ENCODE measurements around the gene SKA1. TPM values are rescaled to one million over a fixed set of nuclear protein-coding genes. Genes with fewer than 3 reads are reported as not detected.

The SKA1 gene
- polyA plus RNA-seq, 2 of the 4 experiments (the other 2 are of a cell fraction), result 12.5 to 24.3 TPM

- no peak for TF ChIP-seq TFCP2L1 (CRISPR knock-in tag; IDR thresholded peaks at IDR 0.05)
- TF ChIP-seq ATOH8 (CRISPR knock-in tag; IDR thresholded peaks at IDR 0.05; ENCODE audit: low read depth), result no peak
- TF ChIP-seq HOXA7 (CRISPR knock-in tag; IDR thresholded peaks at IDR 0.05), result no peak
- FAIRE-seq (no peak), ATAC-seq (no peak), DNase-seq (ENCODE audit: low read depth in 1 of 2, low spot score in 1 of 2) (no peak)
- WGBS (ENCODE audit: missing lambda C conversion rate), result 11% methylated on average over 2 of the region's 2 CpGs
- no peak overlapping the region for H3K4me3 ChIP-seq
- ChIA-PET CTCF (interaction anchor here (1.4 kb wide), 1 partner anchor 19 kb away, joined by 3 read pairs; no protein-coding TSS in a partner anchor), POLR2A (no interaction called here)
- no peak overlapping the region for H3K4me2 ChIP-seq
- no peak overlapping the region for H3K27ac ChIP-seq
- H3K4me1 ChIP-seq, result no peaks in the 10 kb centered on the region
- no peaks in the 10 kb centered on the region for H3K9me3 ChIP-seq
These were observed 36.7 kb upstream of the SKA1 start for GRCh38 chr18:50338122-50338521.

- CTCF ChIA-PET, result interaction anchor here (1.4 to 1.5 kb wide), 2 partner anchors 19 to 51 kb away, joined by 3 read pairs; no protein-coding TSS in a partner anchor
- no peak for FAIRE-seq
These were observed 36.1 kb upstream of the SKA1 start for GRCh38 chr18:50338715-50339114.

GRCh38 chr18:50340078-50340477 lies 34.8 kb upstream of the SKA1 start:
- Histone ChIP-seq H3K4me2 (no peak overlapping the region), H3K9me3 (no peaks in the 10 kb centered on the region), H3K27ac (no peak overlapping the region), H3K4me1 (no peaks in the 10 kb centered on the region), H3K4me3 (no peak overlapping the region)
- ATAC-seq (no peak), DNase-seq (ENCODE audit: low read depth in 1 of 2, low spot score in 1 of 2) (no peak), FAIRE-seq (no peak)
- ChIA-PET POLR2A (interaction anchor here (0.6 kb wide), 1 partner anchor 45 kb away, joined by 4 read pairs; no protein-coding TSS in a partner anchor), CTCF (interaction anchor here (1.5 to 2.3 kb wide), 3 partner anchors 17 to 136 kb away, joined by 3 to 11 read pairs (median 4); no protein-coding TSS in a partner anchor)
- TF ChIP-seq HDAC2 (IDR thresholded peaks at IDR 0.05) (no peak), KDM1A (IDR thresholded peaks at IDR 0.05; ENCODE audit: low read depth) (no peak)
- 70% methylated on average over 24 of the region's 24 CpGs for WGBS (ENCODE audit: missing lambda C conversion rate)

More at GRCh38 chr18:50338715-50339114, 36.1 kb upstream of the SKA1 start:
- no peak for DNase-seq (ENCODE audit: low read depth in 1 of 2, low spot score in 1 of 2)
- H3K9me3 ChIP-seq, result no peaks in the 10 kb centered on the region
- TF ChIP-seq CHD2 (IDR thresholded peaks at IDR 0.05; ENCODE audit: low read length, partially characterized antibody) (no peak), GATA3 (IDR thresholded peaks at IDR 0.05; ENCODE audit: borderline replicate concordance) (no peak), TP53 (CRISPR knock-in tag; IDR thresholded peaks at IDR 0.05) (no peak), ELK1 (IDR thresholded peaks at IDR 0.05; ENCODE audit: low read depth, low read length) (no peak), ZSCAN20 (CRISPR knock-in tag; IDR thresholded peaks at IDR 0.05) (no peak), CEBPB (IDR thresholded peaks at IDR 0.05) (no peak), MYC (IDR thresholded peaks at IDR 0.05; ENCODE audit: borderline replicate concordance, low read length) (no peak)
- no peaks in the 10 kb centered on the region for H3K4me1 ChIP-seq
- no peak for ATAC-seq
- H3K27ac ChIP-seq, result no peak overlapping the region
- H3K4me2 ChIP-seq, result no peak overlapping the region
- H3K4me3 ChIP-seq, result no peak overlapping the region
- 6% methylated on average over 2 of the region's 2 CpGs for WGBS (ENCODE audit: missing lambda C conversion rate)
- POLR2A ChIA-PET, result no interaction called here

GRCh38 chr18:50341443-50341842 lies 33.4 kb upstream of the SKA1 start:
- Histone ChIP-seq H3K4me2 (no peak overlapping the region), H3K27ac (no peak overlapping the region), H3K9me3 (no peaks in the 10 kb centered on the region), H3K4me1 (no peaks in the 10 kb centered on the region), H3K4me3 (no peak overlapping the region)
- TF ChIP-seq CHD4 (IDR thresholded peaks at IDR 0.05; ENCODE audit: borderline replicate concordance) (no peak), ZSCAN20 (CRISPR knock-in tag; IDR thresholded peaks at IDR 0.05) (no peak), JUN (IDR thresholded peaks at IDR 0.05) (no peak), GATA3 (IDR thresholded peaks at IDR 0.05; ENCODE audit: borderline replicate concordance) (no peak), RAD21 (conservative IDR thresholded peaks at IDR 0.05 in 1 of 2, IDR thresholded peaks at IDR 0.05 in 1 of 2) (no peak), ZC3H11A (IDR thresholded peaks at IDR 0.05) (no peak), TFCP2L1 (CRISPR knock-in tag; IDR thresholded peaks at IDR 0.05) (no peak), FOSB (CRISPR knock-in tag; IDR thresholded peaks at IDR 0.05) (no peak), PHF8 (IDR thresholded peaks at IDR 0.05; ENCODE audit: borderline replicate concordance, low read depth) (no peak), REST (IDR thresholded peaks at IDR 0.05) (no peak), HOXB13 (CRISPR knock-in tag; IDR thresholded peaks at IDR 0.05; ENCODE audit: low read depth) (no peak)
- ATAC-seq, result no peak
- no peak for DNase-seq (ENCODE audit: low read depth in 1 of 2, low spot score in 1 of 2)
- POLR2A ChIA-PET, result no interaction called here
- CTCF ChIA-PET, result interaction anchor here (0.6 to 2.3 kb wide), 2 partner anchors 16 to 340 kb away, joined by 3 to 11 read pairs; no protein-coding TSS in a partner anchor
- 31% methylated on average over 2 of the region's 2 CpGs for WGBS (ENCODE audit: missing lambda C conversion rate)
- no peak for FAIRE-seq
